Measurements from ENCODE around the gene MOGAT3.
A peak's percentile ranks its signal among the peaks of the same experiment; 100 is the strongest.

Gene MOGAT3

GRCh38 chr7:101156866-101157589, 43.8 kb downstream of the MOGAT3 start:
- DNase-seq = no peak

- DNase-seq = no peak
Measured at GRCh38 chr7:101156277-101156676, 44.6 kb downstream of the MOGAT3 start.

GRCh38 chr7:101155303-101155702, 45.5 kb downstream of the MOGAT3 start:
- no peak for DNase-seq

GRCh38 chr7:101154693-101155102, 46.1 kb downstream of the MOGAT3 start:
- no peak for DNase-seq

DNA sequence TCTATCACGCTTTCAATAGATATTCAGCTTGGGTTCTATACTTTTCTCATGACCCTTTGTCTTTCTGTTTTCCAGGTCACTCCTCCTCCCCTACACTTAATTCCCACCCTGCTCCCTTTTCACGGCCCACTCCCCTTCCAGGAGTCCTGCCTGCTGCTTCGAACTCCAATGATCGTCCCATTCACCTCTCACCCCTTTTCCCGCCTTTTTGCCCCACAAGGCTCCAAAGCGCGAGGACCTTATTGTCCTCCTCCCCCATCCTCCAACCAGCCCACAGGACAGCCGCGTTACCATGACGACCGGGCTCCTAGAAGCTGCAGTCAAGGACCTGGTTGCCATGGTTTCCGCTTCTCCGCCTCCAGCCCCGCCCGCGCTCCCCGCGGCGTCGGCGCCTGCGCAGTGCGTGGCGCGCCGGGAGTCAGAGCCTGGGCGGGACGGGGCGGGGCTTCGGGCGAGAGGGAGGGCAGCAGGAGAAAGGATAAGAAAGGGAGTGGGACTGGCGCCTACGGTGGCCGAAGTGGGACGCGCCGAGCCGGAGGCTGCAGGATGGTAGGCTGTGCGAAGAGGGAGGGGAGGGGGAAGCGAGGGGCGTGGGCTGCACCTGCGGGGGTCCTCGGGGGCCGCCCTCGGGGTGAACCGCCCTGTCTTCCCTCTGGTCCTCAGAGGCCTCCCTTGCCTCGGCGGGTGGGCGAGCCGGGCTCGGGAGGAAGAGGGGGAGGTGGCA, 46.7 kb downstream of the MOGAT3 start, which contains the start of gene AP1S1:
TSS of gene AP1S1 (plus strand) at position 508 of the 724 bp plus-strand sequence. CDS start at position 547, 39 bp downstream.
- peak; percentile 96 for DNase-seq

GRCh38 chr7:101151908-101152651, 48.8 kb downstream of the MOGAT3 start:
- no peak for DNase-seq
